ENCODE measurements around the gene ARHGAP28.

Gene ARHGAP28

DNA sequence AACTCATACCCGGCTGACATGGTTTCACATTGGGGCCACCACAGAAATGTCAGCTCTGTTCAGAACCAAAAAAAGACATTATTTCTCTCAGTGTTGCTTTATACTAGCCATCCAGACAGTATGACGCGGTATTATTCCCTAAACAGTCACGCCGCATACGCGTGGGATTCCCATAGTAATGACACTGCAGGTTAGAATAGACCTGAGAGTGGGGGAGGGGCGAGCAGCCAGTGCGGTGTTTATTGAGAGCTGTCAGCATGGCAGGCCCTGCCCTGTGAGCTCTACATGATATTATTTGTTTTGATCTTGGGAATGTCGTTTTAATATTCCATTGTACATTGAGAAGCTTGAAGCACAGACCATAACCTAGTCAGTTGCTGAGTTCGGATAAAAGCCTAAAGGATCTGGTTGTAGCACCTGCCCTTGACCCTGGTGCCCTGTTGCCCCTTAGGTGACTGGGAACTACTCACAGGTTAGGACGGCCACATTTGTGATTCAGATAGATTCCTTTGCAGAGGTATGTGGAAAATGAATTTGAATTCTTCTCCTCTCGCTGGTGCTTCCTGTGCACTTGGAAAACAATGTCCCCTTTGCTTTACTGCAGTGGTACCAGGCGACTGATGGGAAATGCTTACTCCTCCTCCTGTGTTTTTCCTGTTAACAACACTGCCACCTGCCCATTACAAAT, 150.1 kb downstream of the ARHGAP28 start:
- Histone ChIP-seq H3K36me3 (replicated peaks) (no peaks in the 10 kb centered on the region), H3K27me3 (ENCODE audit: low read depth) (no peaks in the 10 kb centered on the region), H3K4me1 (no peaks in the 10 kb centered on the region), H3K9me3 (no peaks in the 10 kb centered on the region), H3K4me3 (no peak overlapping the region)
- in situ Hi-C loops (cut with MboI; ENCODE audit: low sequenced_read_pairs), result no loop called here
- no peak for DNase-seq (ENCODE audit: low spot score in 2 of 2)

GRCh38 chr18:6881034-6881820, 151.7 kb downstream of the ARHGAP28 start:
- Histone ChIP-seq H3K36me3 (replicated peaks) (no peaks in the 10 kb centered on the region), H3K4me3 (no peak overlapping the region), H3K27me3 (ENCODE audit: low read depth) (no peaks in the 10 kb centered on the region), H3K4me1 (no peaks in the 10 kb centered on the region), H3K9me3 (no peaks in the 10 kb centered on the region)
- in situ Hi-C loops (cut with MboI; ENCODE audit: low sequenced_read_pairs), result no loop called here
- no peak for DNase-seq (ENCODE audit: low spot score in 2 of 2)

- no peaks in the 10 kb centered on the region for H3K9me3 ChIP-seq
- H3K4me1 ChIP-seq, result no peaks in the 10 kb centered on the region
- H3K27me3 ChIP-seq (ENCODE audit: low read depth), result no peaks in the 10 kb centered on the region
- in situ Hi-C loops (cut with MboI; ENCODE audit: low sequenced_read_pairs), result no loop called here
- H3K36me3 ChIP-seq (replicated peaks), result no peaks in the 10 kb centered on the region
- no peak overlapping the region for H3K4me3 ChIP-seq
- no peak for DNase-seq (ENCODE audit: low spot score in 2 of 2)
Observed at GRCh38 chr18:6882401-6882800, 152.9 kb downstream of the ARHGAP28 start.

- H3K4me3 ChIP-seq, result no peak overlapping the region
- H3K9me3 ChIP-seq, result no peaks in the 10 kb centered on the region
- H3K27me3 ChIP-seq (ENCODE audit: low read depth), result no peaks in the 10 kb centered on the region
- in situ Hi-C loops (cut with MboI; ENCODE audit: low sequenced_read_pairs), result no loop called here
- H3K36me3 ChIP-seq (replicated peaks), result no peaks in the 10 kb centered on the region
- no peak for DNase-seq (ENCODE audit: low spot score in 2 of 2)
- H3K4me1 ChIP-seq, result no peaks in the 10 kb centered on the region
Observed at GRCh38 chr18:6885006-6885481, 155.5 kb downstream of the ARHGAP28 start.

DNA sequence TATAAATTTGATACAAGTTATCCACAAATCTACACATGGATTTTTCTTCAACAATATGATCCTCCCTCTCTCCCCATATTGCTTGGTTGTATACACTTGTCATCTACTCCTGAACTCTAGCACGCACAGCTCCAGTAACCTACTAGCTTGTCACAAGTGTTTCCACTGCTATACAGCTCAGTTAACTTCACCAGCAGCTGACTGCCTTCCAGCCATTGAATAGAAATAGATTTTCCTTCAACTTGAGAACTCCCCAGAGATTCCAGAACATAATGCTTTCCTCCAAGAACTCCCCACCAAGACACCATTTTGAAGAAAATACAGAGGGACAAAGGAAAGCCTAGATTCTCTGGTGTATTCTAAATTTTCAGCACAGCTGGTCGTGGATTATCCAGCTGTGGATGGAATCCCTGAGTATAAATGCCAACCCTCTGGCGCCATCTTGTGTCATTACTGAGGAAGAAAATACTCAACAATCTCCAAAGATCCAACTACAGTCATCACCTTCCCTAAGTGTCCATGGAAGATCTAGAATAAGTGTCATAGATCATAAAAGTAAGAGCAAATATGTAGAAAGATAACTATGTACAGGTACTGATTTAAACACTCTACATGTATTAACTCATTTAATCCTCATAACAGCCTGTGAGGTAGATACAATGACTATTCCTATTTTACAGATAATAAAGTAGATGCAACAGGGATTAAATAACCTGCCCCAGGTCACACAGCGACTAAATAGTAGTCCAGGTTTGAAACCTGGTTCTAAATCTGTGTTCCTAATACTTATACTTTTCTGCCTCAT, 156.7 kb downstream of the ARHGAP28 start:
- no peaks in the 10 kb centered on the region for H3K36me3 ChIP-seq (replicated peaks)
- peak; percentile 4 to 41 for DNase-seq (ENCODE audit: low spot score in 2 of 2)
- H3K27me3 ChIP-seq (ENCODE audit: low read depth), result no peaks in the 10 kb centered on the region
- no peak overlapping the region for H3K4me3 ChIP-seq
- no peaks in the 10 kb centered on the region for H3K9me3 ChIP-seq
- no peaks in the 10 kb centered on the region for H3K4me1 ChIP-seq
- in situ Hi-C loops (cut with MboI; ENCODE audit: low sequenced_read_pairs), result no loop called here

GRCh38 chr18:6886797-6887330, 157.3 kb downstream of the ARHGAP28 start:
- no peak for DNase-seq (ENCODE audit: low spot score in 2 of 2)
- no peak overlapping the region for H3K4me3 ChIP-seq
- in situ Hi-C loops (cut with MboI; ENCODE audit: low sequenced_read_pairs), result no loop called here
- no peaks in the 10 kb centered on the region for H3K9me3 ChIP-seq
- no peaks in the 10 kb centered on the region for H3K27me3 ChIP-seq (ENCODE audit: low read depth)
- no peaks in the 10 kb centered on the region for H3K36me3 ChIP-seq (replicated peaks)
- no peaks in the 10 kb centered on the region for H3K4me1 ChIP-seq

DNA sequence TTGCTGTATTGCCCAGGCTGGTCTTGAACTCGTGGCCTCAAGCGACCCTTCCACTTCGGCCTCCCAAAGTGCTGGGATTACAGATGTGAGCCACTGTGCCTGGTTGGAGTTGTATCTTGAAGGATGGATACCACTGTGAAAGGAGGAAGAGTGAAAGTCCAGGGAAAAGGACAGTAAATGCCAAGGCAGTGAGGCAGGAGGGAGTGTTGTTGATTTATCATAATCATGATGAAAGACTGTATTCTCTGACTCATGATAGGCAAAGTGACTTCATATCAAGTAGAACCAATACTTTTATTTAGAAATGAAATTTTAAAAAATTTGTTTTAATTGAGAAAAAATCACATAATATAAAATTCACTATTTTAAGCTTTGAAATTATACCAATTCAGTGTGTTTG, 162.3 kb downstream of the ARHGAP28 start:
- in situ Hi-C loops (cut with MboI; ENCODE audit: low sequenced_read_pairs), result no loop called here
- Histone ChIP-seq H3K4me3 (no peak overlapping the region), H3K36me3 (replicated peaks) (no peaks in the 10 kb centered on the region), H3K9me3 (no peaks in the 10 kb centered on the region), H3K4me1 (no peaks in the 10 kb centered on the region), H3K27me3 (ENCODE audit: low read depth) (no peaks in the 10 kb centered on the region)
- no peak for DNase-seq (ENCODE audit: low spot score in 2 of 2)

GRCh38 chr18:6901286-6901926, 171.9 kb downstream of the ARHGAP28 start:
- H3K4me1 ChIP-seq, result no peaks in the 10 kb centered on the region
- no peak for DNase-seq (ENCODE audit: low spot score in 2 of 2)
- H3K27me3 ChIP-seq (ENCODE audit: low read depth), result no peaks in the 10 kb centered on the region
- no peak overlapping the region for H3K4me3 ChIP-seq
- no peaks in the 10 kb centered on the region for H3K9me3 ChIP-seq
- in situ Hi-C loops (cut with MboI; ENCODE audit: low sequenced_read_pairs), result no loop called here
- H3K36me3 ChIP-seq (replicated peaks), result no peaks in the 10 kb centered on the region

DNA sequence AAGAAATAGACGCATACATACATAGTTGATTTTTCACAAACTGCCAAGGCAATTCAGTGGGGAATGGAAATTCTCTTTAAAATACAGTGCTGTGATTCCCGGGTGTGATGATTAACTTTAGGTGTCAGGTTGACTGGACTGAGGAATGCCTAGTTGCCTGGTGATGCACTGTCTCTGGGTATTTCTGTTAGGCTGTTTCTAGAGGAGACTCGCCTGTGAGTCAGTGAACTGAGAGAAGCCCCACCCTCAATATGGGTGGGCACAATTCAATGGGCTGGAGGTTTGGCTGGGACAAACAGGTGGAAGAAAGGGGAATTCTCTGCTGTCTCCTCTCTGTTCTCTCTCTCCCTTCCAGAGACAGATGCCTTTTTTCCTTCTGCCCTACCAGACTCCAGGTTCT, 187.6 kb downstream of the ARHGAP28 start:
- in situ Hi-C loops (cut with MboI; ENCODE audit: low sequenced_read_pairs), result no loop called here
- no peak for DNase-seq (ENCODE audit: low spot score in 2 of 2)
- Histone ChIP-seq H3K27me3 (ENCODE audit: low read depth) (no peaks in the 10 kb centered on the region), H3K4me1 (no peaks in the 10 kb centered on the region), H3K36me3 (replicated peaks) (no peaks in the 10 kb centered on the region), H3K4me3 (no peak overlapping the region), H3K9me3 (no peaks in the 10 kb centered on the region)

DNA sequence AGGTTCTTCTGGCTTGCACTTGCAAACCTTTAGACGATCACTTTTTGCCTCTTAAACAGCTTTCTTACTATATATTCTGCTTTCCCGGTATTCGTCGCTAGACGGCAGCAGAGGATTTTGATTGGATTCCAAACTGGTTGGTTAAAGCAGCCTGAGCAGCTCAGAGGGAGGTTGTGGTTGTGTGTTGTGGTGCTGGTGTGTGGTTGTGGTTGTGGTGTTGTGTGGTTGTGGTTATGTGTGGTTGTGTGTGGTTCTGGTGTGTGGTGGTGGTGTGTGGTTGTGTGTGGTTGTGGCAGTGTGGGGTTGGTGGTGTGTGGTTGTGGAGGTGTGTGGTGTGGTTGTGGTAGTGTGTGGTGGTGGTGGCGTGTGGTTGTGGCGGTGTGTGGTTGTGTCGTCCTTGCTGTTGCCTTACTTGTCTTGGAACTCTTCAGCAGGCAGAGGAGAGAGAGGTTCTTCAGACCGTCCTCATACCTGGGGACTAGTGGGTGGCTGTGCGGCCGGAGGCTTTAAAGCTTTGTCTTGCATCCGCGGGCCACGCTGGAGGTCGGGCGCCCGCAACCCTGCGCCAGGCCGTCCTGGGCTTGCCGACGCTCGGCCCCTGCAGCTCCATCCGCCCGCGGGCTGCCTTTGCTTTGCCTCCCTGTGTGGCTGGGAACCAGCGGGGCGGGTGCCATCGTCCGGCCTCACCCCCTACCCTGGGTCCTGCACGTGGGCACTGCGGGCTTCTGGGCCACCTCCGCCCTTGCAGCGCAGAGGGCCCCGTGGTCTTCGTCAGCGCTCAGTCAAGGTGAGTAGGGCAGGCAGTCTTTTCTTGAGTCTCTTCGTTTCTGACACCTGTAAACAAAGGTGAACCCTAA, 190.8 kb downstream of the ARHGAP28 start:
- Histone ChIP-seq H3K36me3 (replicated peaks) (no peaks in the 10 kb centered on the region), H3K4me3 (no peak overlapping the region), H3K9me3 (no peaks in the 10 kb centered on the region), H3K4me1 (no peaks in the 10 kb centered on the region), H3K27me3 (ENCODE audit: low read depth) (no peaks in the 10 kb centered on the region)
- DNase-seq (ENCODE audit: low spot score in 2 of 2), result peak in 1 of 2 experiments; percentile 34
- in situ Hi-C loops (cut with MboI; ENCODE audit: low sequenced_read_pairs), result no loop called here

- H3K9me3 ChIP-seq, result no peaks in the 10 kb centered on the region
- DNase-seq (ENCODE audit: low spot score in 2 of 2), result no peak
- no peaks in the 10 kb centered on the region for H3K36me3 ChIP-seq (replicated peaks)
- no peaks in the 10 kb centered on the region for H3K4me1 ChIP-seq
- H3K27me3 ChIP-seq (ENCODE audit: low read depth), result no peaks in the 10 kb centered on the region
- in situ Hi-C loops (cut with MboI; ENCODE audit: low sequenced_read_pairs), result no loop called here
- no peak overlapping the region for H3K4me3 ChIP-seq
Observed at GRCh38 chr18:6921571-6921970, 192.1 kb downstream of the ARHGAP28 start.

DNA sequence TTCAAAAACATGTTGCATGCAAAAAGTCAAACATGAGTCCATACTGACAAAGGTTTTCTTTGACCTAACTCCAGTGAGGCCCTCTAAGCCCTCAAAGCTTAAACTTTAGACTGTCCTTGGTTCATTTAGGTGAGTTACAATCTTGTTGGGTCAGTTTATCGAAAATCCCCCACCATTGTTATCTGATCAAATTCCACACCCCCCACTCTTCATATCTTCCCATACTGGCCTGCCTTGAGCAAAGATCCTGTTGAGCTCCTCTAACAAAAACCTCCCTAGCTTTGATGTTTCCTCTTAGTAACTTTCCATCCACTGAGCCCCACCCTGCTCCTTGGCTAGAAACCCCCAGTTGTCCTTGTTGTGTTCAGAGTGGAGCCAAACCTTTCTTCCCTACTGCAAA, 193.7 kb downstream of the ARHGAP28 start:
- DNase-seq (ENCODE audit: low spot score in 2 of 2), result no peak
- in situ Hi-C loops (cut with MboI; ENCODE audit: low sequenced_read_pairs), result no loop called here
- no peaks in the 10 kb centered on the region for H3K9me3 ChIP-seq
- no peaks in the 10 kb centered on the region for H3K27me3 ChIP-seq (ENCODE audit: low read depth)
- H3K36me3 ChIP-seq (replicated peaks), result no peaks in the 10 kb centered on the region
- H3K4me1 ChIP-seq, result no peaks in the 10 kb centered on the region
- H3K4me3 ChIP-seq, result no peak overlapping the region

GRCh38 chr18:6927153-6927552, 197.6 kb downstream of the ARHGAP28 start:
- in situ Hi-C loops (cut with MboI; ENCODE audit: low sequenced_read_pairs), result no loop called here
- H3K36me3 ChIP-seq (replicated peaks), result no peaks in the 10 kb centered on the region
- H3K9me3 ChIP-seq, result no peaks in the 10 kb centered on the region
- no peaks in the 10 kb centered on the region for H3K4me1 ChIP-seq
- no peaks in the 10 kb centered on the region for H3K27me3 ChIP-seq (ENCODE audit: low read depth)
- DNase-seq (ENCODE audit: low spot score in 2 of 2), result no peak
- no peak overlapping the region for H3K4me3 ChIP-seq
